Measurements from ENCODE around the gene ZDBF2. TPM values are rescaled to one million over a fixed set of nuclear protein-coding genes. Genes with fewer than 3 reads are reported as not detected.
"Not testable (repeated sequence)": the region's sequence is repeated elsewhere in the genome, so short reads cannot be mapped to it uniquely, and the experiment has no call there.

ZDBF2 gene
- total RNA-seq, 1 donor from 2014 or later: 9.3 TPM

DNA sequence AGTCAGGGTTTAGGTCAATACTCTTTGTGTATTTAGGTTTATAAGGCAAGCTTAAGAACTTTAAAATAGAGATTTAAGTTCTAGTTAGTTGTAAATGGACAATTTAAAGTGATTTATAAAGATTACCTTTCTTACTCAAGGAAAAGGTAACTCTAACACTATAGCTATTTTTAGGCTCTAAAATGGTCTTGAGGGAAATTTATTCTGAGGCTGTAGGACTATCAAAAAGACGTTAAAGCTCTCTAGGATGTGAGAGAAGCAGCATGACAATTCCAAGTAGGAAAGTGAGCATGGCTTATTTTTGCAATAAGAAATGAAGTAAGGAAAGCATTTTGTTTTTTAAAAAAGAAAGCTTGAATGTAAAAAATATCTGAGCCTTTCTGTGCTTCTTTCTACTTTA lies 78.1 kb downstream of the ZDBF2 start:
- Mint-ChIP-seq H3K9me3 (peaks cover 2% of the 10 kb centered on the region), H3K36me3 (ENCODE audit: low read depth) (no peaks in the 10 kb centered on the region), H3K27ac (no peak overlapping the region), H3K4me1 (ENCODE audit: low read depth) (no peaks in the 10 kb centered on the region), H3K27me3 (ENCODE audit: insufficient read depth) (peaks cover 5% of the 10 kb centered on the region), H3K4me3 (no peak overlapping the region)
- DNase-seq (ENCODE audit: low spot score): no peak
- intact Hi-C loops (cut with micrococcal nuclease): no loop called here

DNA sequence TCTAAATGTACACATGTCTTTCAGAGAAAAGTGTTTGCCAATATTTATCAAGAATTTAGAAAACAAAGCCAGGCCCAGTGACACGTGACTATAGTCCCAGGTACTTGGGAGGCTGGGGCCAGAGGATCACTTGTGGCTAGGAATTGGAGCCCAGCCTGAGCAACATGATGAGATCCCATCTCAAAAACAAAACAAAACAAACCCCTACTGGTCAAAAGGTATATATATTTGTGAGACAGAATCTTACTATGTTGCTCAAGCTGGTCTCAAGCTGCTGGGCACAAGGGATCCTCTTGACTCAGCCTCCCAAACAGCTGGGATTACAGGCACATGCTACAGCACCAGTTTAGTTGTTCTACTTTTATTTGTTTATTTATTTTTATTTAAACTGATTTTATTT lies 79.2 kb downstream of the ZDBF2 start:
- H3K4me1 Mint-ChIP-seq (ENCODE audit: low read depth): no peaks in the 10 kb centered on the region
- peaks cover 2% of the 10 kb centered on the region for H3K27me3 Mint-ChIP-seq (ENCODE audit: insufficient read depth)
- DNase-seq (ENCODE audit: low spot score): no peak
- no peak overlapping the region for H3K27ac Mint-ChIP-seq
- H3K36me3 Mint-ChIP-seq (ENCODE audit: low read depth): no peaks in the 10 kb centered on the region
- intact Hi-C loops (cut with micrococcal nuclease): no loop called here
- H3K4me3 Mint-ChIP-seq: no peak overlapping the region
- peaks cover 12% of the 10 kb centered on the region for H3K9me3 Mint-ChIP-seq

DNA sequence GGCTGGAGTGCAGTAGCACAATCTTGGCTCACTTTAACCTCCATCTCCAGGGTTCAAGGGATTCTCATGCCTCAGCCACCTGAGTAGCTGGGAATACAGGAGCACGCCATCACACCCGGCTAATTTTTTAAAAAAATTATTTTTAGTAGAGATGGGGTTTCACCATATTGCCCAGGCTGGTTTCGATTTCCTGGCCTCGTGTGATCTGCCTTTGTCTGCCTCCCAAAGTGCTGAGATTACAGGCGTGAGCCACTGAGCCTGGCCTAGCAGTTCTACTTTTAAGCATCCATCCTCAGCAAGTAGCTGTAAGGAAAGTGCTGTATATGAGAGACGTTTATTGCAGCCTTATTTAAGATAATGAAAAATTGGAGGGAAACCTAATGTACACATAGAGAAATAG lies 79.7 kb downstream of the ZDBF2 start:
- Mint-ChIP-seq H3K9me3 (peaks cover 13% of the 10 kb centered on the region), H3K27me3 (ENCODE audit: insufficient read depth) (peaks cover 2% of the 10 kb centered on the region), H3K4me3 (no peak overlapping the region), H3K27ac (no peak overlapping the region), H3K4me1 (ENCODE audit: low read depth) (no peaks in the 10 kb centered on the region), H3K36me3 (ENCODE audit: low read depth) (no peaks in the 10 kb centered on the region)
- intact Hi-C loops (cut with micrococcal nuclease): no loop called here
- DNase-seq (ENCODE audit: low spot score): no peak

DNA sequence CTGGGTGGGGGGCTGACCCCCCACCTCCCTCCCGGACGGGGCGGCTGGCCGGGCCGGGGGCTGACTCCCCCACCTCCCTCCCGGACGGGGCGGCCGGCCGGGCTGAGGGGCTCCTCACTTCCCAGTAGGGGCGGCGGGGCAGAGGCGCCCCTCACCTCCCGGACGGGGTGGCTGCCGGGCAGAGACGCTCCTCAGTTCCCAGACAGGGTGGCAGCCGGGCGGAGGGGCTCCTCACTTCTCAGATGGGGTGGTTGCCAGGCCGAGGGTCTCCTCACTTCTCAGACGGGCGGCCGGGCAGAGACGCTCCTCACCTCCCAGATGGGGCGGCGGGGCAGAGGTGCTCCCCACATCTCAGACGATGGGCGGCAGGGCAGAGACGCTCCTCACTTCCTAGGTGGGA lies 82.4 kb downstream of the ZDBF2 start:
- H3K27ac Mint-ChIP-seq; H3K36me3 Mint-ChIP-seq (ENCODE audit: low read depth); H3K4me1 Mint-ChIP-seq (ENCODE audit: low read depth); H3K4me3 Mint-ChIP-seq; H3K27me3 Mint-ChIP-seq (ENCODE audit: insufficient read depth); intact Hi-C loops (cut with micrococcal nuclease); DNase-seq (ENCODE audit: low spot score): not testable (repeated sequence)
- peaks cover 13% of the 10 kb centered on the region for H3K9me3 Mint-ChIP-seq

DNA sequence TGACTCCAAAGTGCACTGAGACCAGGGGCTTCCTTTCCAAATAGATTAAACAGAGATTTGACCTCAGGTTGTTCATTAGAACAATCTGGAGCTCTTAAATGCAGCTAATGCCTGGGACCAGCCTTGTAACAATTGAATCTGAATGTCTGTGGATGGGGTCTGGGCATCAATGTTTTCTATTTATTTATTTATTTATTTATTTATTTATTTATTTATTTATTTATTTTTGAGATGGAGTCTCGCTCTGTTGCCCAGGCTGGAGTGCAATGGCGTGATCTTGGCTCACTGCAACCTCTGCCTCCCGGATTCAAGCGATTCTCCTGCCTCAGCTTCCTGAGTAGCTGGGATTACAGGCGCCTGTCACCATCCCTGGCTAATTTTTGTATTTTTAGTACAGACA lies 86.4 kb downstream of the ZDBF2 start:
- H3K36me3 Mint-ChIP-seq (ENCODE audit: low read depth); H3K4me3 Mint-ChIP-seq; H3K27ac Mint-ChIP-seq; DNase-seq (ENCODE audit: low spot score); H3K27me3 Mint-ChIP-seq (ENCODE audit: insufficient read depth); H3K4me1 Mint-ChIP-seq (ENCODE audit: low read depth): not testable (repeated sequence)
- peaks cover 13% of the 10 kb centered on the region for H3K9me3 Mint-ChIP-seq
- intact Hi-C loops (cut with micrococcal nuclease): loop anchor here (2.0 kb wide), 2 partner anchors 202 to 330 kb away; partner anchors contain the start of genes EEF1B2 and NDUFS1

DNA sequence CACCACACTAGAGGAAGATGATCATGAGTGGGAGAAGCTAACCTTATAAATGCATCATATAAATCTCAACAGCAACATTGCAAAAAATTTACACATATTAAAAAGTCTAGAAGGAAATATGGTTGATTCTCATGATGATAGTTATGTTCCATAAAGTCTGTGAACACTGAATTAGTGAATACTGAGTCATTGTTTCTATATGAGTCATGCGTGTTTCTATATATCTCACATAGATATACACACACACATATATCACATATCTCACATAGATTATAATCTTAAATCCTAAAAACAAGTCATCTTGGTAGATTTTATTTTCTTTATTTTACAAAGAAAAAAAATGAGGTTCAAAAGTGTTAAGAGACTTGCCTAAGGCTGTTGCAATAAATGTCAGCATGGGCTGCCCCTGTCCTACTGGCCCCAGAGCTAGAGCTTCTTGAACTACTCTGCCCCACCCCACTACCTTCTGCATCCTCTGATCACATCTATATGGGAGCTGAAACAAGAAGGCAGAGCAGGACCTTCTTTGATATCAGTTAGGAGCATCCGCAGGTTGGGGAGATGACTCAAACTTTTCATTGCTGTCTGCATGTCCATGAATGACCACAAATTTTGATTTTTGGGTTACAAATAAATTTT lies 87.1 kb downstream of the ZDBF2 start:
- no peak for DNase-seq (ENCODE audit: low spot score)
- Mint-ChIP-seq H3K27me3 (ENCODE audit: insufficient read depth) (no peaks in the 10 kb centered on the region), H3K9me3 (peaks cover 13% of the 10 kb centered on the region), H3K4me3 (no peak overlapping the region), H3K4me1 (ENCODE audit: low read depth) (peaks cover 5% of the 10 kb centered on the region), H3K27ac (peak overlapping the region; percentile 22), H3K36me3 (ENCODE audit: low read depth) (no peaks in the 10 kb centered on the region)
- intact Hi-C loops (cut with micrococcal nuclease): loop anchor here (2.0 kb wide), 2 partner anchors 203 to 331 kb away; partner anchors contain the start of genes EEF1B2 and NDUFS1

Other genes with a start within 250 kb of the ZDBF2 start
- gene INO80D, start 188.5 kb upstream of the ZDBF2 start, total RNA-seq: 29.4 and 30.3 TPM in 2 replicates
- gene NDUFS1, start 115.2 kb upstream of the ZDBF2 start, total RNA-seq: 76.6 and 78.0 TPM in 2 replicates
- 698 and 711 TPM in 2 replicates for gene EEF1B2, start 114.8 kb upstream of the ZDBF2 start, total RNA-seq
- 0.15 and 0.16 TPM in 2 replicates for gene ADAM23, start 168.9 kb downstream of the ZDBF2 start, total RNA-seq

Data from activated T-helper 1 cell treated with anti-CD3 and anti-CD28 coated beads, Interleukin-12 subunit alpha, Interleukin-12 subunit beta, Interleukin-2, Interleukin-4 antibody, amounts not matched to agents 30 ng/mL and 10 ng/mL and 1 ng/mL, durations not matched to agents 14 hours and 24 hours and 36 hours (primary cell).